Mesenteric fat pad (tissue), 1 donor: ENCODE data around the gene CDH13. TPM values are rescaled to one million over a fixed set of nuclear protein-coding genes. Genes with fewer than 3 reads are reported as not detected.

Experiments
- DNase-seq: peaks from one replicate; pipeline ENCODE4 v3.0.0-alpha.2; 2020; ENCODE audit warnings: low spot score
- total RNA-seq: library from RNA; stranded (reverse); fragmentation: NEBNext Ultra II Directional; extraction: Animal tissue kit (Norgen Biotek cat#: 25700); gene quantifications from one replicate; pipeline ENCODE4 v1.2.1, GENCODE V29; 2021
- donor health status: DM: yes; HTN: yes; CAD: no.

The CDH13 gene
- total RNA-seq, 1 donor from 2014 or later = 18.3 TPM

- DNase-seq = no peak
Observed at GRCh38 chr16:83470416-83470815, 843.6 kb downstream of the CDH13 start.

DNA sequence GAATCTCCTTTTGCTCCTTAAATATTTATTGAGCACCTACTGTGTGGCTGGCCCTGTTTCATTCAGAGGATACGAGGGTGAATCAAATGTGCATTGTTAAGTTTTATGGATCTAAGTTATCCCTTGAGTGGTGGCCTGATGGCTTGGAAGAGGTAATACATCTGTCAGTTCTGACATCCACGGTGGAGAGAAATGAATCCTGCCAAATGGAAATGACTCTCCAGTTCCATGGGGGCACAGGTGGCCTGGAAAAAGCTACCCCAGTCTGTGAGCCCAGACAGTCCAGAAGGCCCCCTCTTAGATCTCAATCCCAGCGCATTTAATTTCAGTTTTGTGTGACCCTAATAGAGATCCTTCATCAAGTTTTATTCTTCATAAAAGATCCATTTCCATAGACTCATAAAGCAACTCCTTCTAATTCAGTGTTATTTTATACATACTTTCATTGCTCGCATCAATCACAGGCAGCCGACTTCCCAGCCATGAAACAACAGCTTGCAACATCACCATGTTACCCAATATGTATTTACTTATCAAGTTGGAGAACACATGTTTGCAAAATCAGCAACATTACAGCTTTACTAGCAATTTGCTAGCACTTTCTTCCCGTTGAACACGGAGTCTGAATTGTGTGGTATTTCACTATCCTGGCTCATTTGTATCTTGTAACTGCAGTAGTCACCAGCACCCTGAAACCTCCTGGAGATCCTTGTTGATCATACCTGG, 846.2 kb downstream of the CDH13 start:
- DNase-seq = no peak

DNA sequence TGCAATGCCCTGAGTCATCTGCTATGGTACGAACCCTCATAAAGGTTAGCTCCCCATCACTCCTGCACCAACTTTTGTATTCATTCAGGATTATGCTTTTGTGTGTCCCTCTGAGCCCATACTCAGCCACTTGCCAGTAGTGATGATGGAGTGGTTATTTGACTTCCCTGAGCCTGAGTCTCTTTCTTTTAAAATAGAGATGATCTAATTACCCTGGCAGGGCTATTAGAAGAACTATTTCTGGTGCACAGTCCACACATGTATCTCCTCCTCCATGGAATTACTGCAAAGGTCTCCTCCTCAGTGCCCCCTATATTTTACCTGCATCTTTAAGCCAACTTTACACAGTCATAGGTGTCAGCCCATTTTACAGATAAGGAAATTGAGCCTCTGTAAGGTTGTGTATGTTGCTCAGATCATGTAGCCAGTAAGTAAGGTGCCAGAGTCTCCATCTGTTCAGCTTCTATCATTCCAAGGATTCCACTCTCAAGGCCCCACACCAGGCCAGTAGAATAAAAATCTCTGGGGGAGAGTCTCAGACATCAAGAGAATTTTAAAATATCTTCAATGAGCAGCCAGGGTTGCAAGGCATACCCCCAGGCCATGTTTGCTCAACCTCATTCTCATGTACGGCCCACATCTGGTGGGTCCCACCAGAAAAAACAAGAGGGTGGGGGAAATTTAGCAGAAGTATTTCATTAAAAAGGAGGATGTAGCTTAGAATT, 847.3 kb downstream of the CDH13 start:
- no peak for DNase-seq

GRCh38 chr16:83475108-83475507, 848.3 kb downstream of the CDH13 start:
- no peak for DNase-seq

DNA sequence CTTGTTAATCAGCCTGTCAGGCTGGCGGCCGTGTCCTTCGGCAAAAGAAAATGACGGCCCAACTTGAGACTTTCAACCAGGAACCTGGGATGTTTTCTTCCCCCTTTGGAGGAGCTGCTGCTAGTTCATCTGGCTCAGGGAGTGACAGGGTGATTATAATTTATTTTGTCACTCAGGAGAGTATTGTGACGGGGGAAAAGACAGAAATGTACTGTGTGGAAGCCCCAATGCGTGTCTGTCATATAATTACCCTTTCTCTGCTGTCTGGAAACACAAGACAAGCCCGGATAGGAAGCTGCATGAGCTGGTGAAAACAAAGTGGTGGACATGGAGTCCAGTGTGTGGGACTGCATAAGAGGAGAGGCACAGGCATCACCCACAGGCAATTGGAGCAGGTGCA, 854.8 kb downstream of the CDH13 start:
- DNase-seq = no peak

GRCh38 chr16:83482545-83483162, 855.9 kb downstream of the CDH13 start:
- DNase-seq = no peak

- no peak for DNase-seq
Observed at GRCh38 chr16:83490073-83490472, 863.3 kb downstream of the CDH13 start.

GRCh38 chr16:83494459-83494858, 867.7 kb downstream of the CDH13 start:
- DNase-seq = no peak

DNA sequence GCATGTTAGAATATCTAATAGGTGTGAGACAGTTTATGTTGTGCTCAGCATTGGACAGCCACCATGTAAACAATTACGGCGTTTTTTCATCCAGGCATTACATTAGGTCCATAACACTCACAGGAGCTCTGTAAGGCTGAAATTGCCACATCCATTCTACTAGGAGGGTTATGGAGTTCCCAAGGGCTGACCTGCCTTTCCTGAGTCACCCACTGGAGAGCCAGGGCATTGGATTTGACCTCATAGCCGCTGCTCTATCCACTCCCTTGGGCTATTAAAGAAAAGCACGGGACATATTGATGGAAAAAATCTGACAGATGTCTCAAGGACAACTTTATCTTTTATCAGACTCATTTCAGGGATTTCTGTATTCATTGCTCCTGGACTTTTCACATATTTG, 874.7 kb downstream of the CDH13 start:
- DNase-seq = no peak

GRCh38 chr16:83508295-83508694, 881.5 kb downstream of the CDH13 start:
- no peak for DNase-seq

DNA sequence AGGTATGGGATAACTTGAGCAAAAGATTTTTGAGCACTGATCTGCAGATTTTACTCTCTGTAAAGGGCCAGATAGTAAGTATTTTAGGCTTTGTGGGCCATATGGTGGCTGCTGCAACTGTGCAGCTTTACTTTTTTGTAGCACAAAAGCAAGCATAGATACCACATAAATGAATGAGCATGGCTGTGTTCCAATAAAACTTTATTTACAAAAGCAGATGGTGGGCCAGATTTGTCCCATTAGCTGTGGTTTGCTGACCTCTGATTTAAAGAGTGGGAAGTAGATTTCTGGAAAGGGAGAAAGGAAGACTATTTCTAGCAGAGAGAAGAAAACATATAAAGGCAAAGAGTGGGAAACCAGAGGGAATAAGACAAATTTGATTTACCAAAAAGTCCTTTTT, 882.5 kb downstream of the CDH13 start:
- DNase-seq = no peak

DNA sequence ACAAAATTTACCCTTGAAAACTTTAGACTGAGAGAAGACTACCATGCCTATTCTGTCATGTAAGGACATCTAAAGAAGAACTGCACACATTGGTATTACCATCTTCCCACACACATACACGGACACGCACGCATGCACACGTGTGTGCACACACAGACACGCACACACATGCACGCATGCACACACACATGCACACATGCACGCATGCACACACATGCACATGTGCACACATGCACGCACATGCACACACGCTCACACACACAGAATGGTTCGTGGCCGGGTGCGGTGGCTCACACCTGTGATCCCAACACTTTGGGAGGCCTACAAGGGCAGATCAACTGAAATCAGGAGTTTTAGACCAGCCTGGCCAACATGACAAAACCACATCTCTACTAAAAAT, 884.1 kb downstream of the CDH13 start:
- DNase-seq = no peak

GRCh38 chr16:83513008-83513755, 886.4 kb downstream of the CDH13 start:
- DNase-seq = no peak

DNA sequence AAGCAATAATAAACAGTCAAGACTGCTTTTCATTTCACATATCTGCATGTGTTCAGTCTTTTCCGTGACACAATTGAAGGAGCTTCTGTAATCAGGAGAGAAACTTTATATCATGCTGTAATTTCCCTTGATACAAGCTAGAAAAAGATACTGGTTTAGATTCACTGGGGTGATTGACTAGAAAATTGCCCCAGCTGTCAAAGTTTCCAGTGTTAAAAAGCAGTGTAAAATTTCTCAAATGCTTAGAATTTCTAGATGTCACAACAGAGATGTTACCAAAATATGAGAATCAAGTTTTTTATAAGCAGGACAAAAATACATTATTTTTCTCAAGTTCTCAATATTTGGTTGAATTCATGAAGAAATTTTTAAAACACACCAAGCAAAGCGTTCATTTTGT, 888.6 kb downstream of the CDH13 start:
- DNase-seq = no peak

- no peak for DNase-seq
Observed at GRCh38 chr16:83516931-83517330, 890.2 kb downstream of the CDH13 start.

GRCh38 chr16:83517398-83517797, 890.6 kb downstream of the CDH13 start:
- no peak for DNase-seq

GRCh38 chr16:83520596-83520995, 893.8 kb downstream of the CDH13 start:
- no peak for DNase-seq

DNA sequence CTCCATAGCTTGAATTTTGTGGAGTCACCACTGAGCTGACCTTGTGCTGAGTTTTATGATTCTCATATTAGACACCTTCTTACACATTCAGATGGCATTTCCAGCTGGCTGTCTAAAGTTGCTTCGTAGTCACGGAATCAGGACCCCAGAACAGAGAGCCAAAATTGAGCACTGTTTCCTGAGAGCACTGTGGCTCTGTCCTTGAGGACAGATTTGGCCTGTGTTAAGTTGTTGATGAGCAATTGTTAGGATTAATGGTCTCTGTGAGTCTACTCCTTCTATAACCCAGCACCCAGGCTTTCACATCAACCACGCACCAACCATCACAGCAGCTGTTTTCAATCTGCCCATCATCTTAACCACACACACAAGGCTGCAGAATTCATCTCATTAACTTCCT, 903.5 kb downstream of the CDH13 start:
- no peak for DNase-seq

DNA sequence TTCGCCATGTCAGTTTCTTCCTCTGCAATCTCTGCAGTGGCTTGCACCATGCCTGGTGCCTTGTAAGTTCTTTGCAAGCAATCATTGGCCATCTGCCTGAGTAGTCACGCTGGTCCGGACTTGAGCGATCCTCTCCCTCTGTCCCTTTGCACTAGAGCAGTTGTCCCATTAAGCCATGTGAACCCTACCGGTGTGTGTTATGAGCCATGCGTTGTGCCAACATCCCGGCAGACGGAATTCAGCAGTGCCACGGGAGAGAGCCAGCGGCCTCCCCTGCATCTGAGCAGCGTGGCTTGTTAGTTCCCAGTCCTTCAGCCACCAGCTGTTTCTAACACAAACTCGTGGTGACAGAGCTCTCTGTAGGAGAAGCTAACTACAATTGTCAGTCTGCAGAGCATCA, 905.9 kb downstream of the CDH13 start:
- DNase-seq = no peak

DNA sequence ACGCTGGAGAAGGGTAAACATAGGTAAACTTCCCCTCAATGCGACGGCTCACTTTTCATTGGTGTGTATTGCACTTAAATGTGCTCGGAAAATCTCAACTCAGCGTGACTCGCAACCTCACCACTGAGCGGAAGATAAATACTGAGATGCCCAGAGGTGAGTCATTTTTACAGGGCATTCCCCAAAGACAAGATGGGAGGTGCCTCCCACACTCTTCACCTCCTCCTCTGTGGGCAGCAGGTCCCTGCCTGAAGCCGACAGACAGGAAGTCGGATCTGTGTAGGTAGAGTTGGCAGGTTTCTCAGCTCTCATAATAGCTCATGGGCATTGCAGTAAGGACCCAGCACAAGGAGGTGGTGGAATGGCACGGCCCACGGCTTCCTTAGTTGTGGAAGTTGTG, 906.4 kb downstream of the CDH13 start:
- DNase-seq = no peak

GRCh38 chr16:83538707-83539106, 911.9 kb downstream of the CDH13 start:
- DNase-seq = no peak
